Fibroblast of lung (primary cell): ENCODE data around the gene SLC16A10.

Experiments used
- CTCF ChIP-seq, 2 donors: IDR thresholded peaks in 1 of 2; conservative IDR thresholded peaks in 1 of 2; 1 replicate in 1 of 2; 2 replicates in 1 of 2; pipeline ENCODE4 v1.5.1; 2011 to 2012; ENCODE audit warnings: low read length in 2 of 2, control low read depth in 1 of 2, inconsistent platforms in 1 of 2, low read depth in 1 of 2, mild to moderate bottlenecking in 1 of 2
- EZH2 ChIP-seq: IDR thresholded peaks from 2 replicates; pipeline ENCODE4 v1.5.1; 2012; ENCODE audit warnings: low read length, control low read depth, mild to moderate bottlenecking; ENCODE audit errors: missing control alignments

DNA sequence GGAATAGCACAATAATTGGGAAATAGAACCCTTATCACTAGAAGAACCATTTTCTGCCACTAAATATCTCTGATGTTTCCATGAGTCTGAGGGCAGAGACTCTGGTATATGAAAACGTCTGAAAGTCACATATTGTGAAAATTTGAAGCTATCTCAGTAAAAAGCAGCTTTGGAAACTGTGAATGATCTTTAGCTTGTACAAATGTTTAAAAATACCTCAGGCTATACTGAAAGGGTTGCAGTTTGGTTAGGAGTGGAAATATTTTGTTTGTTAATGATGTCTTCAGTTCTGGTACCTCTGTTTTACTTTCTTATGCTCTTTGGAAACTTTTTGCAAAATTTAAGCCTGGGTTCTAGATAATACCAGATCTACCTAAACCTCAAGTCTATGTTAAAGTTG lies 135.0 kb downstream of the SLC16A10 start:
- no peak for TF ChIP-seq EZH2
- TF ChIP-seq CTCF (conservative IDR thresholded peaks at IDR 0.05 in 1 of 2, IDR thresholded peaks at IDR 0.05 in 1 of 2; ENCODE audit: low read depth in 1 of 2, low read length in 2 of 2): no peak
